BLaER1 treated with 17β-estradiol and CSF1 and Interleukin-3, amounts not matched to agents 10 nM and 100 nM (cell line): Measurements from ENCODE around the gene LRRC46.

Experiments
- H3K27ac ChIP-seq, 11 experiments: shearing (Covaris generic); formaldehyde crosslinking; 2 replicates each; pipeline ENCODE4 v1.8.1; 2022
- H3K27me3 ChIP-seq, 11 experiments: shearing (Covaris generic); formaldehyde crosslinking; 2 replicates each; pipeline ENCODE4 v1.8.1; 2022
- H3K36me3 ChIP-seq, 11 experiments: shearing (Covaris generic); formaldehyde crosslinking; 2 replicates each; pipeline ENCODE4 v1.8.1; 2022
- H3K4me1 ChIP-seq, 10 experiments: shearing (Covaris generic); formaldehyde crosslinking; 2 replicates each; pipeline ENCODE4 v1.8.1; 2022
- H3K4me2 ChIP-seq, 11 experiments: shearing (Covaris generic); formaldehyde crosslinking; 2 replicates each; pipeline ENCODE4 v1.8.1; 2022
- H3K4me3 ChIP-seq, 10 experiments: shearing (Covaris generic); formaldehyde crosslinking; 2 replicates each; pipeline ENCODE4 v1.8.1; 2022
- H3K9ac ChIP-seq, 11 experiments: shearing (Covaris generic); formaldehyde crosslinking; 2 replicates each; pipeline ENCODE4 v1.8.1; 2022
- H3K9me3 ChIP-seq, 11 experiments: shearing (Covaris generic); formaldehyde crosslinking; replicated peaks in 1 of 11; 2 replicates each; pipeline ENCODE4 v1.8.1; 2022
- H4K20me1 ChIP-seq, 11 experiments: shearing (Covaris generic); formaldehyde crosslinking; 2 replicates each; pipeline ENCODE4 v1.8.1; 2022
- Cebpa-rat ChIP-seq, 11 experiments: shearing (Covaris generic); IDR thresholded peaks; 2 replicates each; pipeline ENCODE4 v1.8.1; 2022

The LRRC46 gene

DNA sequence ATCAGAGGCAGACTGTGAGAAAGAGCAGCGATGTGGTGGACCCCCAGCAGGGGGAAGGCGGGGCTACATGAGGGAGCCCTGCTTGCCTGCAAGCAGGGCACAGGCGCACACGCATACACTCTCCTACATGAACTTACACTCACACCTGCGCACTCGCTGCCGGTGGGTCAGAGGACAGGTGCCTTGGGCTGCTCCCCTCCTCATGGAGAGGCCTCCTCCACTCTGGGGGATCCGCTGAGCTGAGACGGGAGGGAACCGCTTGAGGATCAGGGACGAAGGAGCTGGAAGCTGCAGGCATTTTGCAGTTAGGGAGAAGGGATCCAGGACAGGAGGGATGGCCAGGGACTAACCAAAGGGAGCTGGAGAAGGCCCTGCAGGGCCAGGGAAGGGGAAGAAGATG lies 24.0 kb upstream of the LRRC46 start:
- no peak overlapping the region for H3K27ac ChIP-seq
- H3K9me3 ChIP-seq, result no peaks in the 10 kb centered on the region
- no peak overlapping the region; a peak in 1 of 22 replicates for H3K4me2 ChIP-seq
- H3K4me3 ChIP-seq, result no peak overlapping the region
- TF ChIP-seq Cebpa-rat (IDR thresholded peaks at IDR 0.05), result no peak
- H3K27me3 ChIP-seq, result no peaks in the 10 kb centered on the region
- H3K9ac ChIP-seq, result no peak overlapping the region
- peaks cover 47 to 59% (median 55%) of the 10 kb centered on the region in 11 experiments for H3K36me3 ChIP-seq
- peaks cover 9 to 49% (median 35%) of the 10 kb centered on the region in 10 experiments for H3K4me1 ChIP-seq
- H4K20me1 ChIP-seq, result peaks cover 0 to 65% (median 0%) of the 10 kb centered on the region in 11 experiments; a peak in 8 of 22 replicates

DNA sequence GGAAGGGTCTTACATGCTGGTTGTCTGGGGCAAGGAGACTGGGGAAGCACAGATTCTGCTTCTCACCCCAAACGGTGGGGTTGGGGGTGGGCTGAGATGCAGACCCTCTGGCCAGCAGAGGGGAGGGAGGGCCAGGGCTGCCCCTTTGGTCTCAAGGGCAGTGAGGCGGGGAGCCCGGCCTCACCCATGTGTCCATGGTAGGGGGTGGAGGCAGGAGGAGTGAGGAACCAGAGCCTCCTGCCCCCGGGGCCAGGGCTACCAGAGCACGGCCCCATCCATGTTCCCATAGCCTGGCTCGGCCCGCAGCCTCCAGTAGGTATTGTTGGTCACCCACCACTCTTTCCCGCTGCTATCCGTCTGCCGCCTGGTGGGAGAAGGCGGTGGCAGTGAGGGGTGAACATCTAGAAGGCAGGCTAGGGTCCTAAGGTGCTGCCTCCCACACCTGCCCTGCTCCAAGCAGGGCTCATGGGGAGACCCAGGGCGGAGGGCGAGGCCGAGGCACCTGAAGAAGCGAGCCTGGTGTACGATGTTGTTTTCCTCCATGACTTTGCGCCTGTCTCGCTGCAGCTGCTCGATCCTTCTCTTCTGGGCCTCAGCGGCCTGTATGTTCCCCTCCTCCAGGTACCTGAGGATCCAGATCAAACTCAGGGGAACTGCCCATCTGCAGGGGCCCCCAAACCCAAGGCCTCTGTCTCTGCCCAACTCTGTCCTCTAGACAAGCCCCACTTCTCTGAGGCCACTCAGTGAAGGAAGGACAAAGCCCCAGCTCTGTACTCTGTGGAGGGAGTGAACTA lies 23.2 kb upstream of the LRRC46 start:
- TF ChIP-seq Cebpa-rat (IDR thresholded peaks at IDR 0.05), result no peak
- Histone ChIP-seq H4K20me1 (peaks cover 0 to 65% (median 0%) of the 10 kb centered on the region in 11 experiments; a peak in 8 of 22 replicates), H3K9ac (no peak overlapping the region), H3K4me1 (peaks cover 9 to 41% (median 35%) of the 10 kb centered on the region in 10 experiments), H3K27ac (no peak overlapping the region), H3K4me2 (no peak overlapping the region), H3K9me3 (no peaks in the 10 kb centered on the region), H3K4me3 (no peak overlapping the region), H3K27me3 (no peaks in the 10 kb centered on the region), H3K36me3 (peaks cover 55 to 67% (median 64%) of the 10 kb centered on the region in 11 experiments)

DNA sequence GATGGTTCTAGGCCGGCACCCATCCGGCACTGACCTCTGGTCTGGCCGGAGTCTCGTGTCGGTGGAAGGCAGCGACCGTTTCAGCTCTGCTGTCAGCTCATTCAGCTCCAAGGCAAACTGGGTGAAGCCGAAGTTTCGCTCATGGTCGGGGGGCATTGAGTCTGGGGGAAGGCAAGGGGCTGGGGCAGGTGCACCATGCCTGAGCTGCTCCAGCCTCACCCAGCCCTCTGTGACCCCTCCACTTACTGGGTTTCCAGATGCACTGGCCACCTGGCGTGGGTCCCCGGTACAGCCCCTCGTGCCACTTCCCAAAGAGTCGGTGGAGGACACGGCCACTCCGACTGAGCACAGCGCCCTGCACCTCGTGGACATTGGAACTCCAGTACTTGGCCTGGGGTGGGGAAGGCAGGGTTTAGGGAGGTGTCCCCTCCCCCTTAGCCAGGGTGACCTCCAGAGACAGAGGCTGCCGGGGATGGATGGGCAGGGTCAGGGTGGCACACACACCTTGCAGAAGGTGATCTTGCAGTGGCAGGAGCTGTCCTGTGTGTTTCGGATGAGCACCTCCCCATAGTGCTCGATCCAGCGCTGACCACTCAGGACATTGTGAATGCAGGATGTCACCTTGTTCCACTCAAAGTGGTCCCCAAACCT lies 22.5 kb upstream of the LRRC46 start:
- Histone ChIP-seq H3K27me3 (no peaks in the 10 kb centered on the region), H3K36me3 (peaks cover 62 to 74% (median 71%) of the 10 kb centered on the region in 11 experiments), H3K4me3 (no peak overlapping the region), H3K4me1 (peaks cover 9 to 36% (median 30%) of the 10 kb centered on the region in 10 experiments), H3K27ac (peak overlapping the region in 1 of 11 experiments; percentile 49; a peak in 1 of 22 replicates), H3K9me3 (no peaks in the 10 kb centered on the region), H3K4me2 (no peak overlapping the region), H3K9ac (no peak overlapping the region), H4K20me1 (peaks cover 0 to 71% (median 0%) of the 10 kb centered on the region in 11 experiments; a peak in 8 of 22 replicates)
- TF ChIP-seq Cebpa-rat (IDR thresholded peaks at IDR 0.05), result no peak

DNA sequence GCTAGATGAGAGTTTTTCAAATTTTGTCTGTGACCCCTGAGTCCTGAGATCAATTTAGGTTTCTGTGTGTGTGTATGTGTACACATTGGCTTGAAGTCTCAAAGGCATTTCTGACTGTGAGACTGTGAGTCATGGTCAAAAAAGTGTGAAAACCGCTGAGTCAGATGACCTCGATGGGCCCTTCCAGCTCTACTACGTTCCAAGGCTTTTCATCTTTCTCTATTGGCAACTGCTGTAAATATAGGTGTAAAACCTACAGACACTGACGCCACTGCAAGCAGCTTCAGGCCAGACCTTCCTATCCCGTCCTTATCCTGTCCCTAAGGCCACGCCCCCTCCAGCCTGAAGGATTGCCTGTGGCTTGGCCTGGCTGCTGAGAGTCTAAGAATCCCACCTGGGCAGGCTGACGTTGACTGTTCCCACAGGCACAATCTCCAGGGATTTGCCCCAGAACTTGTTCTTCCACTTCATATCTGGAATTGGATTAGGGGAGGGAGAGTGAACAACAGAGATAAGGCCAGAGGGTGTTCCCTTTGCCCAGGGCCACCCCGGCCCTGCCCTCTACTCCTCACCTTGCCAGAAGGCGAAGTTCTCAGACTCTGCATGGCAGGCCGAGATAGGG lies 21.2 kb upstream of the LRRC46 start:
- Histone ChIP-seq H3K4me1 (peaks cover 7 to 25% (median 18%) of the 10 kb centered on the region in 10 experiments), H3K36me3 (peaks cover 67 to 88% (median 82%) of the 10 kb centered on the region in 11 experiments), H3K9me3 (no peaks in the 10 kb centered on the region), H3K4me3 (no peak overlapping the region), H3K27ac (peak overlapping the region in 1 of 11 experiments; percentile 49; a peak in 1 of 22 replicates), H3K9ac (0 out of 22 replicates have a peak overlapping the region, but pooled peaks of 1 of the 11 experiments have one; percentile 23), H3K4me2 (peak overlapping the region in 5 of 11 experiments; percentile 14 to 45 (median 21); a peak in 5 of 22 replicates), H4K20me1 (peaks cover 0 to 78% (median 0%) of the 10 kb centered on the region in 11 experiments; a peak in 8 of 22 replicates), H3K27me3 (no peaks in the 10 kb centered on the region)
- TF ChIP-seq Cebpa-rat (IDR thresholded peaks at IDR 0.05), result no peak

DNA sequence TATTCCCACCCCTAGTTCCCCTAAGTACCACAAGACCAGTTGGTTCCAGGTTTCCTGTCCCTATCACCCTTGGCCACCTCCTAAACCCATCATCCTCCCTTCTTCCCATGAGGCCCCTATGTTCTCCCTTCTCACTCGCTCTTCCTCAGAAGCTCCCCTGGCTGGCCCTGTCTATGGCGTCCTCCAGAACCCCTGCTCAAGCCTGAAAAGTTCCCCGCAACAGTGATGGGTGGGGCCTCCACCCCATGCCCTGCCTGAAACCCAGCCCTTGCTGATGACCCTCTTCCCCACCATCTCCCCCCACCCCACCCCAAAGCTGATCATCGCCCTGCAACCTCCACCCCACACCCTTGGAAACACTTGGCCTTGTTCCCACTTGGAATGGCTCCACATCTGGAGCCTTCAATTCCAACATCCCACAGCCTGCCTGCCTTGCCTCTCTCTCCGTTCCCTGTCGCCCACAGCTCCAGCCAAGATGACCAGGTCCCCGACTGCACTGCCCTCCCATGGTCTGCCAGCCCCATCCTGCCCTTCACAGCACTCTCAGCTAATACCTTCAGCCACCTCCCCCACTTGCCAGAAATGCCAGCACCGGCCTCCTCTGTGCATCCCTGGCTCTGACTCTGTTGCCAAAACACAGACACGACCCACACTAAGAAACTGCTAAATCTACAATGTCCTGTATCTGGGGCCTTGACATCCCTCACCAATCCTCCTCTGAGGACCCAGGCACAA lies 20.4 kb upstream of the LRRC46 start:
- Histone ChIP-seq H3K9ac (no peak overlapping the region), H4K20me1 (peaks cover 0 to 76% (median 0%) of the 10 kb centered on the region in 11 experiments; a peak in 8 of 22 replicates), H3K4me3 (no peak overlapping the region), H3K27me3 (no peaks in the 10 kb centered on the region), H3K27ac (peak overlapping the region in 1 of 11 experiments; percentile 49; a peak in 1 of 22 replicates), H3K4me1 (peaks cover 0 to 17% (median 11%) of the 10 kb centered on the region in 10 experiments; a peak in 19 of 20 replicates), H3K36me3 (peaks cover 75 to 95% (median 90%) of the 10 kb centered on the region in 11 experiments), H3K9me3 (no peaks in the 10 kb centered on the region), H3K4me2 (peak overlapping the region in 3 of 11 experiments; percentile 19 to 31 (median 21); a peak in 1 of 22 replicates)
- TF ChIP-seq Cebpa-rat (IDR thresholded peaks at IDR 0.05), result no peak

DNA sequence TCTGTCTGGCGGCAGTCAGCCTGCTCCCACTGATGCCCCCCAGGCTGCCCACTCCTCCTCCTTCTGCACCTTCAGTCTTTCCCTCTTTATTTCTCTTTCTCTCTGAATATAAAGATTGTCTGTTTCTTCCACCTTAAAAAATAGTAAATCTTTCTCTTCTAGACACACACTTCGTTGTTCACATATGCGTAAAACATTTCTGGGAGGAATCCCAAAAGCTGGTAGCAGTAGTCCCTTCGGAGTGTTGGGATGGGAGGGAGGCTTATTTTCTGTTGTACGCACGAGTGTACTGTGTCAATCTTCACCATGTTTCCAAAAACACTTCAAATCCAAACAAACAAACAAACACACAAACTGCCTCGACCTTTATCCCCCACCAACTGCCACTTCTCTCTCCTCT lies 19.8 kb upstream of the LRRC46 start:
- no peaks in the 10 kb centered on the region for H3K9me3 ChIP-seq
- no peak overlapping the region for H3K27ac ChIP-seq
- H3K4me2 ChIP-seq, result no peak overlapping the region
- no peaks in the 10 kb centered on the region for H3K27me3 ChIP-seq
- peaks cover 81 to 99% (median 95%) of the 10 kb centered on the region in 11 experiments for H3K36me3 ChIP-seq
- H3K4me1 ChIP-seq, result peaks cover 0 to 12% (median 6%) of the 10 kb centered on the region in 10 experiments; a peak in 18 of 20 replicates
- TF ChIP-seq Cebpa-rat (IDR thresholded peaks at IDR 0.05), result no peak
- H4K20me1 ChIP-seq, result peaks cover 0 to 69% (median 0%) of the 10 kb centered on the region in 11 experiments; a peak in 8 of 22 replicates
- no peak overlapping the region for H3K4me3 ChIP-seq
- no peak overlapping the region for H3K9ac ChIP-seq

DNA sequence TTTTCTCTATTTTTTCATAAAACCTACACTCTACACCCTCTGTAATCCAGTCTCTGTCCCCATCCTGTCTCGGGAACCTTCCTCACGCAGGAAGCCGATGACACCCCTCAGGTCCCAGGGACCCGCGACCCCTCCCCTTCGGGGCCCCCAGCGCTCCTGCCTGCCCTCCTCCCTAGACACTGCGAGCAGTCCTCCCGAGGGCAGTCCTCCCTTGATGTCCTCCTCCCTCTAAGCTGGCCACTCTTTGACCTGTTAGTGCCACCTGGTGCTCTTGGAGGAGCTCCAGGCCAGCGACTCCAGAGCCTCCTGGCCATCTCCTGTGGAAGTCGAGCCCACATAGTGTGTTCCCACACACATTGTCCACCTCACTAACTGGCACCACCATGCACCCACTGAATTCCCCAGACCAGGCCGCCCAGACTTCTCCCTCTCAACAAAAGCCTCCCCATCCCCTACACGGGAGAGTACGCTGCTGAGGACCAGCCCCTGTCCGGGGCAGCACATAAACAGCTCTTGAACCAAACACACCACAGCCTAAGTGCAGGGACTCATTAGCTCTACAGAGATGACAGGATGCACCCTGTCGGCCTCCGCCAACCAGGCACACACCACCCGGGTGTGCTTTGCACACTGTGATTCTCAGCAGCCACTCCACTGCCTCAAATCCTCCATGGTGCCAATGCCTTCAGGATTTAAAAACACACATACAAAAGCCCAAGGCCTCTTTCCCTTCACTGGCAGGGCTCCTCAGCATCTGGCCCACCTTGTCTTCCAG lies 19.1 kb upstream of the LRRC46 start:
- no peak for TF ChIP-seq Cebpa-rat (IDR thresholded peaks at IDR 0.05)
- H3K36me3 ChIP-seq, result peaks cover 82 to 99% (median 95%) of the 10 kb centered on the region in 11 experiments

More for the DNA sequence above, 19.1 kb upstream of the LRRC46 start:
- peaks cover 0 to 12% (median under 1%) of the 10 kb centered on the region in 10 experiments; a peak in 9 of 20 replicates for H3K4me1 ChIP-seq
- no peak overlapping the region for H3K4me3 ChIP-seq
- H3K27me3 ChIP-seq, result no peaks in the 10 kb centered on the region
- no peak overlapping the region for H3K27ac ChIP-seq
- H4K20me1 ChIP-seq, result peaks cover 0 to 63% (median 0%) of the 10 kb centered on the region in 11 experiments; a peak in 8 of 22 replicates
- no peak overlapping the region for H3K4me2 ChIP-seq
- no peaks in the 10 kb centered on the region for H3K9me3 ChIP-seq
- H3K9ac ChIP-seq, result 0 out of 22 replicates have a peak overlapping the region, but pooled peaks of 1 of the 11 experiments have one; percentile 9
